Coronary artery (tissue), 2 donors: ENCODE results near the gene SREBF1.
A peak's percentile ranks its signal among the peaks of the same experiment; 100 is the strongest.

Source experiments
- DNase-seq: peaks from one replicate; pipeline ENCODE4 v3.0.0-alpha.2; 2017; ENCODE audit warnings: low spot score
- H3K27ac ChIP-seq, 2 donors: fragments of 200-600 bp; sonication (generic); one replicate each; pipeline ENCODE4 v1.5.1; 2016 to 2019
- H3K4me3 ChIP-seq: fragments of 200-600 bp; sonication (generic); 2 replicates; pipeline ENCODE4 v1.5.1; 2016; ENCODE audit warnings: mild to moderate bottlenecking, moderate library complexity
- TF ChIP-seq, protein P1 (sequence below): fragments of 200-600 bp; sonication (generic); IDR thresholded peaks from one replicate; pipeline ENCODE4 v1.5.1; 2019; ENCODE audit warnings: antibody characterized with exemption

SREBF1 gene

DNA sequence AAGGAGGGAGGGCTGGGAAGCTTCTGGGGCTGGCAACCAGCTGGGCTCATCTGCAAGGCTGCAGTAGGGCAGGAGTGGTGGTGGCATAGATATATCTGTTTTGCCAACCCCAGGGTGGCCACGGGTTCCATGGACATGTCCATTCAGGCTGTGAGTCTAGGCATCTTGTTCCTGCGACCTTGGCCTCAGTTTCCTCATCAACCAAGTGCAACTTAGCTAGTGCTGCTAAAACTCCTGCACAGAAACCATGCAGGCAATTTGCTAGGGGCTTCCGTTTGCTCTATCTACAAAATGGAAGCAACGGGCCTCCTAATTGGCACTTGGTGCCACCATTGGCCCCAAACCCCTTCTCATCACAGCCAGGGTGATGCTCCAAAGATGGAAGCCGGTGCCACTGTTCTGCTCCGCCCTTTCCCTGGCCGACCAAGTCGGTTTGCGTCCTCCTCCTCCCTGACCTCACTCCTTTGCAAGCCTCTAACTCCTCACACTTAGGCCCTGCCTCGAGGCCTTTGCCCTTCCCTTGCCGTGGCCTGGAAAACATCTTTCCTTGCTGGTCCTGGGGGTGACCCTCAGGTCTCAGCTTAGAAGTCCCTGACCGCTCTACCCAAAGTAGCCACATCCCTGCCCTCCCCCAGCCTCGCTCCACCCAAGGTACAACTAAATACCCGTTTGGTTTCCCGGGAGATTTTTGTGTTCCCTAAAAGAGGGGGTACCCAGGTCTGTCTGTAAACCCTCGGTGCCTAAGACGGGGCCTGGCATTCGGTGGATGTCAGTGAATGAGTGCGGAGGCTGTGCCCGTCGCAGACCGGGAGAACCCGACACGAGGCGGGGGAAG is 1.2 kb downstream of the SREBF1 start:
- Histone ChIP-seq H3K4me3 (peak overlapping the region; percentile 99), H3K27ac (peak overlapping the region; percentile 99)
- DNase-seq: no peak
- TF ChIP-seq, protein P1, sequence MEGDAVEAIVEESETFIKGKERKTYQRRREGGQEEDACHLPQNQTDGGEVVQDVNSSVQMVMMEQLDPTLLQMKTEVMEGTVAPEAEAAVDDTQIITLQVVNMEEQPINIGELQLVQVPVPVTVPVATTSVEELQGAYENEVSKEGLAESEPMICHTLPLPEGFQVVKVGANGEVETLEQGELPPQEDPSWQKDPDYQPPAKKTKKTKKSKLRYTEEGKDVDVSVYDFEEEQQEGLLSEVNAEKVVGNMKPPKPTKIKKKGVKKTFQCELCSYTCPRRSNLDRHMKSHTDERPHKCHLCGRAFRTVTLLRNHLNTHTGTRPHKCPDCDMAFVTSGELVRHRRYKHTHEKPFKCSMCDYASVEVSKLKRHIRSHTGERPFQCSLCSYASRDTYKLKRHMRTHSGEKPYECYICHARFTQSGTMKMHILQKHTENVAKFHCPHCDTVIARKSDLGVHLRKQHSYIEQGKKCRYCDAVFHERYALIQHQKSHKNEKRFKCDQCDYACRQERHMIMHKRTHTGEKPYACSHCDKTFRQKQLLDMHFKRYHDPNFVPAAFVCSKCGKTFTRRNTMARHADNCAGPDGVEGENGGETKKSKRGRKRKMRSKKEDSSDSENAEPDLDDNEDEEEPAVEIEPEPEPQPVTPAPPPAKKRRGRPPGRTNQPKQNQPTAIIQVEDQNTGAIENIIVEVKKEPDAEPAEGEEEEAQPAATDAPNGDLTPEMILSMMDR: no peak

DNA sequence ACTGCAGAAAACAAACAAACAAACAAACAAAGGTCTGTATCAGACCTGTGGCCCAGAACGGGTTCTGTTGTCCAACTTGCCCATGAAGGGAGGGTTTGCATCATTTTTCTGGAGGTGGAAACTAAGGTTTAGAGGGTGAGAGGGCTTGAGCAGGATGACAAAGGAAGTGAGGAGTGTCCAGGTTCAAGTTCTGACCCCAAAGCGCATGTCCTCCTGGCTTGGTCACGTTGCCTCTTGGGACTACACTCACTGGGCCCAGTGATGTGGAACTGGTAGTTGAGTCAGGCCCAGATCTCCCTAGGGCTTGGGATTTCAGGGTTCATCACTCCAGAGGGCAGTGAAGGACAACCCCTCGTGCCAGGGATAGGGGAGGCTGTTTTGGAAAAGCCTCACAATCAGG is 1.8 kb downstream of the SREBF1 start:
- TF ChIP-seq, protein P1: no peak
- Histone ChIP-seq H3K4me3 (peak overlapping the region; percentile 99), H3K27ac (peak overlapping the region in 1 of 2 donors; percentile 99)
- no peak for DNase-seq

DNA sequence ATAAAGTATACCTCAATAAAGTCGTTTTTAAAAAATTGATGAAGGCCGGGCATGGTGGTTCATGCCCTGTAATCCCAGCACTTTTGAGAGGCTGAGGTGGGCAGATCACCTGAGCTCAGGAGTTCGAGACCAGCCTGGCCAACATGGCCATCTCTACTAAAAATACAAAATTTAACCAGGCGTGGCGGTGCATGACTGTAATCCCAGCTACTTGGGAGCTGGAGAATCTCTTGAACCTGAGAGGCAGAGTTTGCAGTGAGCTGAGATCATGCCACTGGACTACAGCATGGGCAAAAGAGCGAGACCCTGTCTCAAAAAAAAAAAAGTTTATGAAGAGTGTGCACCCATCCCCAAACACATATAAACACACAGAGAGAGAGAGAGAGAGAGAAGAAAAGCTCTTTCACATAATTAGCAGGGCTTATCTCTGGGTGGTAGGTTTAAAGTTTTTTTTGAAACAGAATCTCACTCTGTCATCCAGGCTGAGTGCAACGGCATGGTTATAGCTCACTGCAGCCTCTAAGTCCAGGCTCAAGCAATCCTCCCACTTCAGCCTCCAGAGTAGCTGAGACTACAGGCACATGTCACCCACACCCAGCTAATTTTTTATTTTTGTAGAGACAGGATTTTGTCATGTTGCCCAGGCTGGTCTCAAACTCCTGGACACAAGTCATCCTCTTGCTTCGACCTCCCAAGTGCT is 3.0 kb downstream of the SREBF1 start:
- Histone ChIP-seq H3K4me3 (no peak overlapping the region), H3K27ac (no peak overlapping the region)
- TF ChIP-seq, protein P1: no peak
- no peak for DNase-seq

DNA sequence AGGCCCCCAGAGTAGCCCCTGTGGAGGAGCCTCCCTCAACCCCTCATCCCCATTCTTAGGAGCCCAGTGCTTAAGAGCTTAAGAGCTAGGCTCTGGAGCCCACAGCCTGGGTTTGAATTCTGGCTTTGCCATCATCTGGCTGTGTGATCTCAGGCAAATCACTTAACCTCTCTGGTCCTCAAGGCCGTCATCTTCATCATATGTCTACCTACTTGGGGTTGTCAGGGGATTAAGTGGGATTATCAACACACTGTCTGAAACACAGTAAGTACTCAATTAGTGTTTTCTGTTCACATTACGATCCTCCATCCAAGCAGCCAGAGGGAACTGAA is 4.8 kb downstream of the SREBF1 start:
- H3K4me3 ChIP-seq: no peak overlapping the region
- TF ChIP-seq, protein P1: no peak
- H3K27ac ChIP-seq: peak overlapping the region in 1 of 2 donors; percentile 28
- DNase-seq: no peak

DNA sequence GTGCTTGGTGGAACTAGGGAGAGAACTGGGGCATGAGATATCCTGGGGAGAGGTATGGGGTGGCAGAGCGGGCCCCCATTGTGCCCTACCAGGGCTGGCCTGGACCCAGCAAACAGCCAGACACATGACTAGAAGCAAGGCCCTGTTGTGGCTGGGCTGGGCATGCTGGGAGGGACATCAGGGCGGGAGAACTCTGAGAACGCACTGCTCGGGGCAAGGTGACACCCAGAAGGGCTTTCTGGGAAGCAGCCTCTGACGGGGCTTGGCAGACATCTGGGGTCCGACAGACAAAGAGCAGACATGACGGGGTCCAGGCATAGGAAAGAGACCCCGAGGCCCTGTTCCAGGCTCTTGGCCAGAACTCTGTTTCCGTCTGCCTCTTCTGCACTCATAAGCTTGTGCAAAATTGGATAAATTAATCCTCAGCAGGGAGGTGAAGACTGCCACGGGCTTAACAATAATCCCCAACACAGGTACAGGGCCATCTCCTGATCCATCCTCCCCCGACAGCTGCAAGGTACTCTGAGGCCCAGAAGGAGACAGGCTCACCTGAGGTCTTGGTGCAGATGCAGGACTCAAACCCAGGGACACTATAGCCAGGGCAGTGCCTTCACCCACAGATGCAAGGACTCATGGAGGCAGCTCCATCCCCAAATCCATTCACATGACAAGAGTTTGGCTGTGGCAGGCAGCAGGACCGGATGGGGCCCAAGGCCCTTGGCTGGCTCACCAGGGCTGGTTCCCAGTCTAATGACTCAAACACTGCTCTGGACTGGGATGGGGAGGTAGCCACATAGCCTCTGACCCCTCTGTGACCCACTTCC is 5.4 kb downstream of the SREBF1 start:
- Histone ChIP-seq H3K27ac (peak overlapping the region in 1 of 2 donors; percentile 28), H3K4me3 (no peak overlapping the region)
- TF ChIP-seq, protein P1: no peak
- no peak for DNase-seq

DNA sequence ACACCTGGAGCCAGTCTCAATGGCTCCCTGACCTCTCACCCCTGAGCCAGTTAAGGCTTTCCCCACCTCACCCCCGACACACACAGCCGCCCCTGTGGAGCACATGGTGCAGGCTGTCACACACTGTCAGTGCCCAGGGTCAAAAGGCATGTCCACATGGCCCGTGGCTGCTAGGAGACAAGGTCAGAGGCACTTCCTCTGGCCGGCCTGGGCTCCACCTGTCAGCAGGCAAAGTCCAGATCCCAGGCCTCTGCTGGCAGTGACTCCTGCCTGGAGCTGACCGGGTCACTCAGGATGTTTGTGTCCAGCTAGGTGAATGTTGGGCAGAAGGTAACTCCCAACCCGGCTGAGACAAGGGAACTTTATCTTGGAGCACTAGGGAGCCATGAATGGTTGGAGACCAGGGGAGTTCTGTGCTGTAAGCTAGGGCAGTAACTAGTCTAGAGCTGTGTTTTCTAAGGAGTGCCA is 6.0 kb downstream of the SREBF1 start:
- no peak overlapping the region for H3K4me3 ChIP-seq
- no peak for DNase-seq
- peak overlapping the region in 1 of 2 donors; percentile 28 for H3K27ac ChIP-seq
- TF ChIP-seq, protein P1: no peak
